GM19035 (cell line): Measurements from ENCODE around the gene MAP7.
"Not testable (repeated sequence)": the region's sequence is repeated elsewhere in the genome, so short reads cannot be mapped to it uniquely, and the experiment has no call there.

Experiments used
- ATAC-seq: cut with Tn5 transposase; IDR thresholded peaks from one replicate; pipeline ENCODE4 v1.9.1; 2021; ENCODE audit not compliant: unreplicated experiment

Gene MAP7

GRCh38 chr6:136508725-136509392 is 41.4 kb downstream of the MAP7 start:
- no peak for ATAC-seq

GRCh38 chr6:136506124-136506799 is 44.0 kb downstream of the MAP7 start:
- no peak for ATAC-seq

GRCh38 chr6:136503303-136504029 is 46.8 kb downstream of the MAP7 start:
- no peak for ATAC-seq

- no peak for ATAC-seq
Measured at GRCh38 chr6:136502786-136503185, 47.4 kb downstream of the MAP7 start.

- no peak for ATAC-seq
Measured at GRCh38 chr6:136501514-136501913, 48.7 kb downstream of the MAP7 start.

GRCh38 chr6:136501096-136501495 is 49.1 kb downstream of the MAP7 start:
- no peak for ATAC-seq

GRCh38 chr6:136500414-136500813 is 49.8 kb downstream of the MAP7 start:
- ATAC-seq: no peak

GRCh38 chr6:136499370-136499769 is 50.9 kb downstream of the MAP7 start:
- no peak for ATAC-seq

GRCh38 chr6:136496449-136496848 is 53.8 kb downstream of the MAP7 start:
- ATAC-seq: not testable (repeated sequence)

- no peak for ATAC-seq
Measured at GRCh38 chr6:136494710-136495109, 55.5 kb downstream of the MAP7 start.

GRCh38 chr6:136494059-136494458 is 56.2 kb downstream of the MAP7 start:
- no peak for ATAC-seq

GRCh38 chr6:136492409-136492808 is 57.8 kb downstream of the MAP7 start:
- no peak for ATAC-seq

GRCh38 chr6:136491754-136492153 is 58.5 kb downstream of the MAP7 start:
- ATAC-seq: no peak

- no peak for ATAC-seq
Measured at GRCh38 chr6:136491251-136491650, 59.0 kb downstream of the MAP7 start.

- not testable (repeated sequence) for ATAC-seq
Measured at GRCh38 chr6:136489689-136490033, 60.6 kb downstream of the MAP7 start.

GRCh38 chr6:136487759-136488425 is 62.3 kb downstream of the MAP7 start:
- no peak for ATAC-seq

- no peak for ATAC-seq
Measured at GRCh38 chr6:136486357-136486756, 63.9 kb downstream of the MAP7 start.

GRCh38 chr6:136483906-136484305 is 66.3 kb downstream of the MAP7 start:
- ATAC-seq: no peak

GRCh38 chr6:136483005-136483404 is 67.2 kb downstream of the MAP7 start:
- not testable (repeated sequence) for ATAC-seq

- no peak for ATAC-seq
Measured at GRCh38 chr6:136477548-136477947, 72.7 kb downstream of the MAP7 start.

GRCh38 chr6:136475686-136476085 is 74.5 kb downstream of the MAP7 start:
- ATAC-seq: no peak

GRCh38 chr6:136474241-136474640 is 76.0 kb downstream of the MAP7 start:
- ATAC-seq: no peak
